ENCODE measurements around the gene BCL2L2.

The BCL2L2 gene

GRCh38 chr14:23355871-23356435 lies 49.3 kb downstream of the BCL2L2 start:
- DNase-seq (ENCODE audit: low spot score) = no peak

GRCh38 chr14:23356662-23357061 lies 50.0 kb downstream of the BCL2L2 start:
- no peak for DNase-seq (ENCODE audit: low spot score)

GRCh38 chr14:23357261-23357660 lies 50.6 kb downstream of the BCL2L2 start:
- no peak for DNase-seq (ENCODE audit: low spot score)

- DNase-seq (ENCODE audit: low spot score) = no peak
These were observed 51.4 kb downstream of the BCL2L2 start for GRCh38 chr14:23358042-23358441.

GRCh38 chr14:23358553-23359166 lies 52.0 kb downstream of the BCL2L2 start:
- no peak for DNase-seq (ENCODE audit: low spot score)

- DNase-seq (ENCODE audit: low spot score) = no peak
These were observed 52.6 kb downstream of the BCL2L2 start for GRCh38 chr14:23359167-23359626.

GRCh38 chr14:23359722-23360447 lies 53.3 kb downstream of the BCL2L2 start:
- DNase-seq (ENCODE audit: low spot score) = no peak

GRCh38 chr14:23360496-23360895 lies 53.9 kb downstream of the BCL2L2 start:
- DNase-seq (ENCODE audit: low spot score) = no peak

GRCh38 chr14:23361320-23361719 lies 54.7 kb downstream of the BCL2L2 start:
- no peak for DNase-seq (ENCODE audit: low spot score)
